ENCODE measurements around the gene GINS3. TPM values are rescaled to one million over a fixed set of nuclear protein-coding genes. Genes with fewer than 3 reads are reported as not detected.

The GINS3 gene
- total RNA-seq, 1 donor from 2014 or later = 2.8 TPM

DNA sequence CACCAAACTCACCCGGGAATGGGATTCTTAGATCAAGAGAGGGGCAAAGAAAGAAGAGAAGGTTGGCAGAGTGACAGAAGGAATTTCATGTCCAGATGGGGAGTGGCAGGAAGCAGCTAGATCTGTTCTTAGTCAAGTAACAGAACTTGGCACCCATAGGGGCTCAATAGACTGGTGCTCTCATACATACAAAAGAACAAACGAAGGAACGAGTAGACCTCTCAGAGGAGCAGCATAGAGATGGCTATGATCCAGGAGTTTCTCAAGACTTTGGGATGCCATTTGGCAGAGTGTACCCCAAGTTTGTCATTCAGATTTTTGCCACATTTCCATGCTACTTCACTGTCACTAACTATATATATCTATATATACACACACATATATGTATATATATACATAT lies 47.9 kb downstream of the GINS3 start:
- TF ChIP-seq, protein P1, sequence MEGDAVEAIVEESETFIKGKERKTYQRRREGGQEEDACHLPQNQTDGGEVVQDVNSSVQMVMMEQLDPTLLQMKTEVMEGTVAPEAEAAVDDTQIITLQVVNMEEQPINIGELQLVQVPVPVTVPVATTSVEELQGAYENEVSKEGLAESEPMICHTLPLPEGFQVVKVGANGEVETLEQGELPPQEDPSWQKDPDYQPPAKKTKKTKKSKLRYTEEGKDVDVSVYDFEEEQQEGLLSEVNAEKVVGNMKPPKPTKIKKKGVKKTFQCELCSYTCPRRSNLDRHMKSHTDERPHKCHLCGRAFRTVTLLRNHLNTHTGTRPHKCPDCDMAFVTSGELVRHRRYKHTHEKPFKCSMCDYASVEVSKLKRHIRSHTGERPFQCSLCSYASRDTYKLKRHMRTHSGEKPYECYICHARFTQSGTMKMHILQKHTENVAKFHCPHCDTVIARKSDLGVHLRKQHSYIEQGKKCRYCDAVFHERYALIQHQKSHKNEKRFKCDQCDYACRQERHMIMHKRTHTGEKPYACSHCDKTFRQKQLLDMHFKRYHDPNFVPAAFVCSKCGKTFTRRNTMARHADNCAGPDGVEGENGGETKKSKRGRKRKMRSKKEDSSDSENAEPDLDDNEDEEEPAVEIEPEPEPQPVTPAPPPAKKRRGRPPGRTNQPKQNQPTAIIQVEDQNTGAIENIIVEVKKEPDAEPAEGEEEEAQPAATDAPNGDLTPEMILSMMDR (IDR thresholded peaks at IDR 0.05) = no peak
- no peak for ATAC-seq
- intact Hi-C loops (cut with DNase I) = no loop called here

DNA sequence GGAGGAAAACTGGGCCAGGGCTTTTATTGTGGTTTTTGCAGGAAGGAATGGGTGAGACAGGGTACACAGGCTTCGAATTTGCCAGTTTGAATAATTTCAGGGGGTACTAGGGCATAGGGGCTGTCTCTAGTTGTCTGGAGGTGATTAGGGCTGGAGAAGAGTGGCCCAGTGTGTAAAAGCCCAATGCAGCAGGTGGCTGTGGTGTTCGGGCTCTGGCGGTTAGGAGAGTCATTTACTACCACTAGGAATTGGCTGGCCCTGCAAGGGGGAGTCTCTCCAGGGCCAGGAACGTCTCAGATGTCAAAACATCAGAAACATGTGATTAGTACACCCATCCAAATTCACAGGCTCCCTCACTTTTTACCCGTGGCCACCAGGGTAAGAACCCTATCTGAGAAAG lies 50.3 kb downstream of the GINS3 start:
- Histone ChIP-seq H3K36me3 (no peaks in the 10 kb centered on the region), H3K4me1 (no peaks in the 10 kb centered on the region), H3K4me3 (no peak overlapping the region), H3K9me3 (no peaks in the 10 kb centered on the region), H3K27ac (no peak overlapping the region), H3K27me3 (no peaks in the 10 kb centered on the region)
- TF ChIP-seq, protein P1 (IDR thresholded peaks at IDR 0.05) = no peak
- DNase-seq = no peak
- no peak for ATAC-seq
- intact Hi-C loops (cut with DNase I) = no loop called here

More for the DNA sequence above, 47.9 kb downstream of the GINS3 start:
- Histone ChIP-seq H3K36me3 (no peaks in the 10 kb centered on the region), H3K27me3 (no peaks in the 10 kb centered on the region), H3K9me3 (no peaks in the 10 kb centered on the region), H3K4me1 (no peaks in the 10 kb centered on the region), H3K27ac (no peak overlapping the region), H3K4me3 (no peak overlapping the region)
- no peak for DNase-seq

DNA sequence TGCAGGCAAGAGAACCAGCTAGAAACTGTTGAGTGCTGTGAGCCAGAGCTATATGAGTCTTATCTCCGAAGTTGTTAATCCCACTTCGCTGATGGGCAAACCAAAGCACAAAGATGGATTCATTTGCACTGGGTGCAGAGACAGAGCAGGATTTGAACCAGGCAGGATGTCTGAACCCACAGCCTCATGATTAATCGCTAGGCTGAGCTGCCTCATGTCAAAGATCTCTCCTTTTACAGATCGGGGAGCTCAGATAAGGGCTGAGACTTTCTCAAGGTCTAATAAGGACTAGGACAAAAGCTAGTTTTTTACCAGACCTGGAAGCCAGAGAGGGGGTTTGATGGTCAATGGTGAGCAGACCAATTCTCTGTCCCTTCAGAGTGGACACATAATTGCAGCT lies 51.5 kb downstream of the GINS3 start:
- Histone ChIP-seq H3K27ac (no peak overlapping the region), H3K9me3 (no peaks in the 10 kb centered on the region), H3K36me3 (no peaks in the 10 kb centered on the region), H3K4me3 (no peak overlapping the region), H3K27me3 (no peaks in the 10 kb centered on the region), H3K4me1 (no peaks in the 10 kb centered on the region)
- intact Hi-C loops (cut with DNase I) = no loop called here
- DNase-seq (no peak), ATAC-seq (no peak)
- TF ChIP-seq, protein P1 (IDR thresholded peaks at IDR 0.05) = no peak

DNA sequence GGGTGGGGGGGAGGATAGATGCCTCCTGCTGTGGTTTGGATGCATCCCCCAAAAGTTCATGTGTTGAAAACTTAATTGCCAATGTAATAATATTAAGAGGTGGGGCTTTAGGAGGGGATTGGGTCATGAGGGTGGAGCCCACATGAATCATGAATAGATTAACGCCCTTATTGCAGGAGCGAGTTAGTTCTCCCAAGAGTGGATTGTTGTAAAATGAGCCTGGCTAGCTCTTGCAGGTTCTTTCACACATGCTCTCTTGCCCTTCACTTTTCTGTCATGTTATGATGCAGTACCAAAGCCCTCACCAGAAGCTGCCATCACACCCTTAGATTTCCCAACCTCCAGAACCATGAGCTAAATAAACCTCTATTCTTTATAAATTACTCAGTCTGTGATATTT lies 52.0 kb downstream of the GINS3 start:
- Histone ChIP-seq H3K4me3 (no peak overlapping the region), H3K4me1 (no peaks in the 10 kb centered on the region), H3K36me3 (no peaks in the 10 kb centered on the region), H3K9me3 (no peaks in the 10 kb centered on the region), H3K27me3 (no peaks in the 10 kb centered on the region), H3K27ac (no peak overlapping the region)
- intact Hi-C loops (cut with DNase I) = no loop called here
- DNase-seq (no peak), ATAC-seq (no peak)
- TF ChIP-seq, protein P1 (IDR thresholded peaks at IDR 0.05) = no peak

GRCh38 chr16:58448890-58449289 lies 56.6 kb downstream of the GINS3 start:
- Histone ChIP-seq H3K4me1 (no peaks in the 10 kb centered on the region), H3K4me3 (no peak overlapping the region), H3K27ac (no peak overlapping the region), H3K36me3 (no peaks in the 10 kb centered on the region), H3K9me3 (no peaks in the 10 kb centered on the region), H3K27me3 (no peaks in the 10 kb centered on the region)
- no peak for DNase-seq
- intact Hi-C loops (cut with DNase I) = no loop called here
- TF ChIP-seq, protein P1 (IDR thresholded peaks at IDR 0.05) = no peak
- ATAC-seq = no peak

- Histone ChIP-seq H3K9me3 (no peaks in the 10 kb centered on the region), H3K4me3 (no peak overlapping the region), H3K4me1 (no peaks in the 10 kb centered on the region), H3K27me3 (no peaks in the 10 kb centered on the region), H3K36me3 (no peaks in the 10 kb centered on the region), H3K27ac (no peak overlapping the region)
- no peak for ATAC-seq
- no peak for DNase-seq
- TF ChIP-seq, protein P1 (IDR thresholded peaks at IDR 0.05) = no peak
- intact Hi-C loops (cut with DNase I) = no loop called here
These were observed 57.0 kb downstream of the GINS3 start for GRCh38 chr16:58449306-58449705.
